WTC11 (cell line): ENCODE data around the gene CAPZB. TPM values are rescaled to one million over a fixed set of nuclear protein-coding genes. Genes with fewer than 3 reads are reported as not detected.

Experiments
- ATAC-seq: fragments of 200-7000 bp; cut with Tn5 transposase; 2 replicates; pipeline ENCODE4 v1.10.0; 2021; ENCODE audit warnings: mild to moderate bottlenecking, moderate library complexity
- CTCF ChIA-PET: fragments of 300-600 bp; sonication (Branson Sonifier 250); formaldehyde crosslinking; loops from one replicate; lab custom pipeline; 2021; ENCODE audit warnings: antibody characterized with exemption; lab: Charles Lee
- POLR2A ChIA-PET: fragments of 350-600 bp; sonication (Branson Sonifier 250); formaldehyde crosslinking; loops from one replicate; lab custom pipeline; 2021; ENCODE audit warnings: antibody characterized with exemption; lab: Charles Lee
- DNase-seq: peaks from one replicate; pipeline ENCODE4 v3.0.0; 2021; ENCODE audit warnings: low spot score
- H3K27ac Mint-ChIP-seq: 2 replicates; pipeline ENCODE4 v1.8.0; 2021; ENCODE audit warnings: mixed read lengths
- H3K27me3 Mint-ChIP-seq: 2 replicates; pipeline ENCODE4 v1.8.0; 2021; ENCODE audit warnings: low read depth, mild to moderate bottlenecking, moderate library complexity, mixed read lengths
- H3K36me3 Mint-ChIP-seq: 2 replicates; pipeline ENCODE4 v1.8.0; 2021; ENCODE audit warnings: mixed read lengths
- H3K4me1 Mint-ChIP-seq: 2 replicates; pipeline ENCODE4 v1.8.0; 2022; ENCODE audit warnings: mixed read lengths
- H3K4me3 Mint-ChIP-seq: 2 replicates; pipeline ENCODE4 v1.8.0; 2021; ENCODE audit warnings: mild to moderate bottlenecking, moderate library complexity, mixed read lengths
- H3K9me3 Mint-ChIP-seq: 2 replicates; pipeline ENCODE4 v1.8.0; 2021; ENCODE audit warnings: mixed read lengths
- ARID4B ChIP-seq: sonication (generic); formaldehyde crosslinking; IDR thresholded peaks from 2 replicates; pipeline ENCODE4 v1.8.0; 2023; ENCODE audit warnings: missing genetic modification reagents, mild to moderate bottlenecking, borderline replicate concordance
- ATF2 ChIP-seq: sonication (generic); formaldehyde crosslinking; IDR thresholded peaks from 2 replicates; pipeline ENCODE4 v1.8.1; 2022; ENCODE audit warnings: low read depth, missing genetic modification reagents, borderline replicate concordance
- CBFB ChIP-seq: sonication (generic); formaldehyde crosslinking; IDR thresholded peaks from 2 replicates; pipeline ENCODE4 v1.8.1; 2022; ENCODE audit warnings: mild to moderate bottlenecking, low read depth, missing genetic modification reagents
- ELF4 ChIP-seq: sonication (generic); formaldehyde crosslinking; IDR thresholded peaks from 2 replicates; pipeline ENCODE4 v1.8.1; 2022; ENCODE audit warnings: low read depth, mild to moderate bottlenecking, moderate library complexity, missing genetic modification reagents
- GTF2I ChIP-seq: fragments of 250-450 bp; sonication (Bioruptor Pico); conservative IDR thresholded peaks from 2 replicates; pipeline ENCODE4 v1.4.0; 2021; ENCODE audit warnings: mild to moderate bottlenecking
- IRF1 ChIP-seq: sonication (generic); formaldehyde crosslinking; IDR thresholded peaks from 2 replicates; pipeline ENCODE4 v1.8.0; 2023; ENCODE audit warnings: missing genetic modification reagents
- NFE2L1 ChIP-seq: sonication (generic); formaldehyde crosslinking; IDR thresholded peaks from 2 replicates; pipeline ENCODE4 v1.8.1; 2023; ENCODE audit warnings: missing genetic modification reagents
- NFYB ChIP-seq: sonication (generic); formaldehyde crosslinking; conservative IDR thresholded peaks from 2 replicates; pipeline ENCODE4 v1.8.0; 2022; ENCODE audit warnings: low read depth, missing genetic modification reagents
- NR1H2 ChIP-seq: sonication (generic); formaldehyde crosslinking; IDR thresholded peaks from 2 replicates; pipeline ENCODE4 v1.9.0; 2021; ENCODE audit warnings: mild to moderate bottlenecking, moderate library complexity, missing genetic modification reagents
- NR3C1 ChIP-seq: sonication (generic); formaldehyde crosslinking; conservative IDR thresholded peaks from 2 replicates; pipeline ENCODE4 v1.8.1; 2023; ENCODE audit warnings: low read depth, mild to moderate bottlenecking, missing genetic modification reagents
- SMAD3 ChIP-seq: sonication (generic); formaldehyde crosslinking; IDR thresholded peaks from 2 replicates; pipeline ENCODE4 v1.8.0; 2022; ENCODE audit warnings: missing genetic modification reagents, mild to moderate bottlenecking, borderline replicate concordance
- TEAD1 ChIP-seq: sonication (generic); formaldehyde crosslinking; IDR thresholded peaks from 2 replicates; pipeline ENCODE4 v1.8.0; 2022; ENCODE audit warnings: mild to moderate bottlenecking, missing genetic modification reagents
- TEAD4 ChIP-seq: sonication (generic); formaldehyde crosslinking; IDR thresholded peaks from 2 replicates; pipeline ENCODE4 v1.8.0; 2022; ENCODE audit warnings: mild to moderate bottlenecking, missing genetic modification reagents
- ZMAT4 ChIP-seq: fragments of 250-450 bp; sonication (Bioruptor Pico); IDR thresholded peaks from 2 replicates; pipeline ENCODE4 v1.9.0; 2021; ENCODE audit warnings: mild to moderate bottlenecking
- ZNF317 ChIP-seq: sonication (generic); formaldehyde crosslinking; IDR thresholded peaks from 2 replicates; pipeline ENCODE4 v1.8.1; 2023; ENCODE audit warnings: low read depth, mild to moderate bottlenecking, moderate library complexity, missing genetic modification reagents, borderline replicate concordance
- ZNF416 ChIP-seq: fragments of 250-450 bp; sonication (Bioruptor Pico); IDR thresholded peaks from 2 replicates; pipeline ENCODE4 v1.9.0; 2021; ENCODE audit warnings: mild to moderate bottlenecking, inconsistent platforms
- ZNF512 ChIP-seq: sonication (generic); formaldehyde crosslinking; IDR thresholded peaks from 2 replicates; pipeline ENCODE4 v1.8.1; 2022; ENCODE audit warnings: missing genetic modification reagents, borderline replicate concordance
- ZNF671 ChIP-seq: fragments of 250-450 bp; sonication (Bioruptor Pico); IDR thresholded peaks from 2 replicates; pipeline ENCODE4 v1.8.0; 2021; ENCODE audit warnings: mild to moderate bottlenecking
- total RNA-seq: library from RNA; stranded (reverse); gene quantifications from 3 replicates; pipeline ENCODE4 v1.2.3, GENCODE V29; 2021

CAPZB gene
- total RNA-seq, 1 experiment from 2014 or later, result 348 TPM

GRCh38 chr1:19317126-19317910 lies 168.0 kb downstream of the CAPZB start:
- H3K27me3 Mint-ChIP-seq, result no peaks in the 10 kb centered on the region
- ChIA-PET POLR2A (interaction anchor here (0.5 kb wide), 1 partner anchor 56 kb away, joined by 3 read pairs; no protein-coding TSS in a partner anchor), CTCF (interaction anchor here (0.8 to 1.5 kb wide), 7 partner anchors 22 to 344 kb away, joined by 3 to 9 read pairs (median 4); no protein-coding TSS in a partner anchor)
- peaks cover 9% of the 10 kb centered on the region for H3K4me1 Mint-ChIP-seq
- H3K9me3 Mint-ChIP-seq, result no peaks in the 10 kb centered on the region
- ATAC-seq (peak; percentile 91), DNase-seq (peak; percentile 67)
- H3K4me3 Mint-ChIP-seq, result no peak overlapping the region
- TF ChIP-seq ARID4B (CRISPR knock-in tag) (no peak), ATF2 (CRISPR knock-in tag) (no peak), NR1H2 (CRISPR knock-in tag) (no peak), NFE2L1 (CRISPR knock-in tag) (no peak), TEAD4 (CRISPR knock-in tag) (no peak), CBFB (no peak), IRF1 (no peak), ZNF512 (CRISPR knock-in tag) (no peak), GTF2I (CRISPR knock-in tag) (no peak), TEAD1 (CRISPR knock-in tag) (no peak), ELF4 (CRISPR knock-in tag) (no peak), SMAD3 (CRISPR knock-in tag) (no peak), ZNF317 (CRISPR knock-in tag) (no peak), ZNF416 (CRISPR knock-in tag) (no peak), ZNF671 (CRISPR knock-in tag) (no peak), NFYB (CRISPR knock-in tag) (no peak), ZMAT4 (no peak), NR3C1 (CRISPR knock-in tag) (no peak)
- H3K27ac Mint-ChIP-seq, result no peak overlapping the region
- peaks cover 18% of the 10 kb centered on the region for H3K36me3 Mint-ChIP-seq
